HG03039 (cell line): ENCODE data around the gene TSPEAR.
"Not testable (repeated sequence)": the region's sequence is repeated elsewhere in the genome, so short reads cannot be mapped to it uniquely, and the experiment has no call there.

Experiments
- ATAC-seq: cut with Tn5 transposase; IDR thresholded peaks from one replicate; pipeline ENCODE4 v1.9.1; 2021; ENCODE audit warnings: mild to moderate bottlenecking, moderate library complexity; ENCODE audit not compliant: unreplicated experiment

The TSPEAR gene

GRCh38 chr21:44656868-44657267 is 54.5 kb downstream of the TSPEAR start:
- ATAC-seq, result no peak

- no peak for ATAC-seq
Observed at GRCh38 chr21:44654576-44655175, 56.7 kb downstream of the TSPEAR start, which contains the start of gene KRTAP12-4. KRTAP12-4 (minus strand) TSS chr21:44654659; CDS start chr21:44654614, 45 bp downstream.

GRCh38 chr21:44653656-44654575 is 57.5 kb downstream of the TSPEAR start:
- ATAC-seq, result no peak

- ATAC-seq, result no peak
Observed at GRCh38 chr21:44653123-44653522, 58.2 kb downstream of the TSPEAR start.

GRCh38 chr21:44650973-44651675 is 60.2 kb downstream of the TSPEAR start:
- no peak for ATAC-seq

GRCh38 chr21:44650265-44650972 is 61.0 kb downstream of the TSPEAR start:
- no peak for ATAC-seq

- ATAC-seq, result no peak
Observed at GRCh38 chr21:44649521-44650100, 61.8 kb downstream of the TSPEAR start.

GRCh38 chr21:44648557-44649311 is 62.6 kb downstream of the TSPEAR start:
- no peak for ATAC-seq

GRCh38 chr21:44647222-44647552 is 64.2 kb downstream of the TSPEAR start:
- no peak for ATAC-seq

GRCh38 chr21:44646366-44647221 is 64.8 kb downstream of the TSPEAR start, which contains the start of gene KRTAP10-11:
KRTAP10-11 (plus strand) TSS chr21:44646414; CDS start chr21:44646459, 45 bp downstream.
- not testable (repeated sequence) for ATAC-seq

GRCh38 chr21:44644878-44645277 is 66.5 kb downstream of the TSPEAR start:
- no peak for ATAC-seq

- ATAC-seq, result no peak
Observed at GRCh38 chr21:44643741-44644310, 67.5 kb downstream of the TSPEAR start.

- ATAC-seq, result no peak
Observed at GRCh38 chr21:44640761-44641160, 70.6 kb downstream of the TSPEAR start.

- ATAC-seq, result no peak
Observed at GRCh38 chr21:44639331-44639655, 72.1 kb downstream of the TSPEAR start.

GRCh38 chr21:44638506-44639330 is 72.7 kb downstream of the TSPEAR start:
- not testable (repeated sequence) for ATAC-seq

GRCh38 chr21:44637851-44638348 is 73.5 kb downstream of the TSPEAR start:
- not testable (repeated sequence) for ATAC-seq

- ATAC-seq, result no peak
Observed at GRCh38 chr21:44637018-44637850, 74.1 kb downstream of the TSPEAR start, which contains the start of gene KRTAP10-10. KRTAP10-10 (plus strand) TSS chr21:44637356; CDS start chr21:44637418, 62 bp downstream.
